HG02678 (cell line): ENCODE data around the gene KCNH3.
"Not testable (repeated sequence)": the region's sequence is repeated elsewhere in the genome, so short reads cannot be mapped to it uniquely, and the experiment has no call there.

Experiments
- ATAC-seq: cut with Tn5 transposase; IDR thresholded peaks from one replicate; pipeline ENCODE4 v1.9.1; 2021; ENCODE audit warnings: mild to moderate bottlenecking, moderate library complexity; ENCODE audit not compliant: unreplicated experiment

The KCNH3 gene, protein sequence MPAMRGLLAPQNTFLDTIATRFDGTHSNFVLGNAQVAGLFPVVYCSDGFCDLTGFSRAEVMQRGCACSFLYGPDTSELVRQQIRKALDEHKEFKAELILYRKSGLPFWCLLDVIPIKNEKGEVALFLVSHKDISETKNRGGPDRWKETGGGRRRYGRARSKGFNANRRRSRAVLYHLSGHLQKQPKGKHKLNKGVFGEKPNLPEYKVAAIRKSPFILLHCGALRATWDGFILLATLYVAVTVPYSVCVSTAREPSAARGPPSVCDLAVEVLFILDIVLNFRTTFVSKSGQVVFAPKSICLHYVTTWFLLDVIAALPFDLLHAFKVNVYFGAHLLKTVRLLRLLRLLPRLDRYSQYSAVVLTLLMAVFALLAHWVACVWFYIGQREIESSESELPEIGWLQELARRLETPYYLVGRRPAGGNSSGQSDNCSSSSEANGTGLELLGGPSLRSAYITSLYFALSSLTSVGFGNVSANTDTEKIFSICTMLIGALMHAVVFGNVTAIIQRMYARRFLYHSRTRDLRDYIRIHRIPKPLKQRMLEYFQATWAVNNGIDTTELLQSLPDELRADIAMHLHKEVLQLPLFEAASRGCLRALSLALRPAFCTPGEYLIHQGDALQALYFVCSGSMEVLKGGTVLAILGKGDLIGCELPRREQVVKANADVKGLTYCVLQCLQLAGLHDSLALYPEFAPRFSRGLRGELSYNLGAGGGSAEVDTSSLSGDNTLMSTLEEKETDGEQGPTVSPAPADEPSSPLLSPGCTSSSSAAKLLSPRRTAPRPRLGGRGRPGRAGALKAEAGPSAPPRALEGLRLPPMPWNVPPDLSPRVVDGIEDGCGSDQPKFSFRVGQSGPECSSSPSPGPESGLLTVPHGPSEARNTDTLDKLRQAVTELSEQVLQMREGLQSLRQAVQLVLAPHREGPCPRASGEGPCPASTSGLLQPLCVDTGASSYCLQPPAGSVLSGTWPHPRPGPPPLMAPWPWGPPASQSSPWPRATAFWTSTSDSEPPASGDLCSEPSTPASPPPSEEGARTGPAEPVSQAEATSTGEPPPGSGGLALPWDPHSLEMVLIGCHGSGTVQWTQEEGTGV

DNA sequence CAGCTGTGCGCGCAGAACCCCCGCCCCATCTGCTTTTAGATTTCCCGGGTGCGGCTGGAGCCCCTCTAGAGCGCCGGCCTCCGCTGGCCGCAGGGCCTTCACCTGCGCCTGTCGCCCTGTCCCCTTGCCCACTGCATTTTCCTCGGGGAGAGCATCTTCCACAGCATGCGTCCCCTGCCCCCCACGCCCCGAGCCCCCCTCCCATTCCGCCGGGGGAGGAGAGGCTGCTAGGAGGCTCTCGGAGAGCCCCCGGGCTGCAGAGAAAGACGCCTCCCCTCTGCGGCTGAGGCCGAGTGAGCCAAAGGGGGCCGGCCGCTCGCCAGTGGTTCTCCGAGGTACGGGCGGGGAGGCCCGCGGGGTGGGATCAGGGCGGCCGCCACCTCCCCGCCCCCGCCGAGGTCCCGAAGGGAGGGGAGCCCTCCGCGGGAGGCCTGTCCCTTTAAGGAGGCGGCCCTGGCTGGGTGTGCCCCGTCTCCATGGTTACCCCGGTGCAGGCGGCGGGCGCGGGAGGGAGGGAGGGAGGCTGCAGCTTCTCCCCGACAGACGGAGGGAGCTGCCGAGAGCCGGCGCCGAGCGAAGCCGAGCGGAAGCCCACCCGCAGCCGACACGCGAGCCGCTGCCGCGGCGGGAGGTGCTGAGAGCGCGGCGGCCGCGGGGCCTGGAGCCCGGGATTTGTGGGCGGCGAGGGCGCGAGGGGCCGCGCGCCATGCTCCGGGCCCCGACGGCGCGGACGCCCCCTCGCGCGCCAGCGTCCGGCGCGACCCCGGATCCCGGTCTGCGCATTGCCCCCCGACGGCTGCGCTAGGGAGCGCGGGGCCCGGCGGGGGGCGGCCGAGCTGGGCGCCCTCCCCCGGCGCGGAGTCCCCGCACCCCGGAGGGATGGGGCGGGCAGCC is at the start of gene KCNH3:
Gene KCNH3, plus strand, starts transcription at position 521 of the 894 bp plus-strand sequence. CDS start 387 bp downstream, outside the sequence.
- peak; percentile 56 for ATAC-seq

DNA sequence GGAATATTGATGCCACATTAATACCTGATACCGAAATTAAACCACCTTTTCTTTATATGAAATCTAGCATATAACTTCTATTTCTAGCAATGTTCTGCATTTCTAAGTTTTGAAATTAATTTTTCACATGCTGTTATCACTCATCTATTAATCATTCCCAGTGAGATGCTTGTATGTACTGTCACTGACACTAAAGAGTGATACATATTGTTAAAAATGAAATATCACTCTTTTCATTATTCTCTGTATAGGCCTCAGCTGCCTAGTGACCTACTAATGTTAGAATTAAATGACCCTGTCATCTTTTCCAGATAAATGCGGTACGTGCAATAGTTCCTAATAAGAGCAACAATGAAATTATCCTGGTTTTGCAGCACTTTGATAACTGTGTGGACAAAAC is 49.7 kb upstream of the KCNH3 start:
- no peak for ATAC-seq

DNA sequence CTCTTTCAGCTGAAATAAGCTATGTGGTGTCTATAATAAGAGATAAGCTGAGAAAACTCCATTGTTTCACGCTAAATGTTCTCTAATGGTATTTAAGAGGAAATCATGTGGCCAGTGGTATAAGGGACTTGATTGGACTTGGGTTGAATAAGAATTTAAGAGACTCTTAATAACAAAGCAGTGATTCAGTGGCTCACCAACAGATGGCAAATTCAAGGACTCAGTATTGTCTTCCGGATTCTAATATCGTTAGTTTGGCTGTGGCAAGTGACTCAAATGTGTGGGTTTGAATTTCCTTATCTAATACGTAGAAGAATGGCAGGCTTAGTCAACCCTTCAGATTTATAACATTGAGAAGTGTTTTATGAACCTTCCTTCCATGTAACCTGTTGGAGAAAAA is 49.1 kb upstream of the KCNH3 start:
- no peak for ATAC-seq

DNA sequence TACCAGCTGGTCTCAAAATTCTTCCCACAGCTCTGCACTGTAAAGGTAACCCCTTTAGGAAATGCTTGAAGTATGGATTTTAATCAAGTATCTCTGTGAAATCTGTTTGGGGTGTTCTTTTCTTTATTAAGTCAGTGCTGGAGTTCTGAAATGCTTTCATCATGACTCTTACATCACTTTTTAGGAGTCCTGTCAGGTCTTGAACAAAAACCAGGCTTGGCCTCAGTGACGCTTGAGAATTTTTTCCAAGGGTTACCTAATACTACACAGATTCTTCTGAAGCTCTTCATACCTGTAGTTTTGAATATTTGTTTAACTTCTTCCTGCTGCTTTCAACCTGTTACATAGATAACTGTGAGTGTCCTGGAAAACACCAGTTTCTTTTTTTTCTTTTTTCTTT is 47.0 kb upstream of the KCNH3 start:
- ATAC-seq = no peak

DNA sequence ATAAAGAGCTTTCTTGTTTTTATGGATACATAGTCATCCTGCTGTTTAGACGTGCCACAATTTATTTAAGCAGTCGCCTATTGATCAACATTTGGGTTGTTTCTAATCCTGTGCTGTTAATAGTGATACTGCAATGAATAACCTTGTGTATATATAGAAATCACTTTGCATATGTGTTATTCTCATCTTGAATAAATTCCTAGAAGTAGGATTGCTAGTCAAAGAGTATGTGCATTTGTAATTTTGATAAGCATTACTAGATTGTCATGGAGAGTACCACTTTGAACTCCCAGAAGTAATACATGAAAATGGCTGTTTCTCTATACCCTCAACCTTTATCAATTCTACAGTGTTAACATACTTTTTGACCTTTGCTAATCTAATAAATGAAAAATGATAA is 44.9 kb upstream of the KCNH3 start:
- no peak for ATAC-seq

DNA sequence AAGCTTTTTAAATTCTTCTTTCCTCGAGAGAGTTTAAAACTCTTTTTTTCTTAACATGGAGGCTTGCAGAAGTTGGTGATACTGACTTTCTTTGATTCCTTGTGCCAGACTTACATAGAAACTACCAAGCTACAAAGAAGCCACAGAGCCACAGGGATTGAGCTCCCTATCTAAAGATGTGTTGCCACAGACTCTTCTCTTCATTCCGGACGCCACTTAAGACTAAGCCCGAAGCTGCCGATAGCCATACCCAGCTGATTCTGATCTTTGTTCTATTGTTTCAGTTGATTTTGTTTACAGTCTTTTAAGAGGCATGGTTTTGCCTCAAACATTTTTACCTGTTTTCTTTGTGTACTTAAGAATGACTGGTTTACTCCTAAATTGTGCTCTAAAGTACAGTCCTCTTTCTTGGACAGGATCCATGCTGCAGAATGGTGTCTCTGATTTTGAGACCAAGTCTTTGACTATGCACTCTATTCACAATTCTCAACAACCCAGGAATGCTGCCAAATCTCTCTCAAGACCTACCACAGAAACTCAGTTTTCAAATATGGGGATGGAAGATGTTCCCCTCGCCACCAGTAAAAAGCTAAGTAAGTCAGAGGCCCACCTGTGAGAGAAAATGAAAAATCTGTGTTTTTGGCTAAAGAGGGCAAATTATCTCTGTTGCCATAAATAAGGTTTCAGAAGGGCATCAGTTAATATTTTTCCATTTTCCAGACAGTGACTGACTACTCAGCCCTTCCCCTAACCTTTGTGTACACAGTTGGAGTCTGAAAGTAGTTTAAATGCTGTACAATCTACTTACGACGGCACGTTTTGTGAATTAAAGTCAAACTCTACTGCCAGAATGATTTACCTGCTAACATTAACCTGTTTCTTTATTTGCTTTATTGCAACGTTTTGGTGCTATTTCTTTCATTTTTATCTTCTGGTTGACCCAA is 42.1 kb upstream of the KCNH3 start:
- ATAC-seq = no peak

DNA sequence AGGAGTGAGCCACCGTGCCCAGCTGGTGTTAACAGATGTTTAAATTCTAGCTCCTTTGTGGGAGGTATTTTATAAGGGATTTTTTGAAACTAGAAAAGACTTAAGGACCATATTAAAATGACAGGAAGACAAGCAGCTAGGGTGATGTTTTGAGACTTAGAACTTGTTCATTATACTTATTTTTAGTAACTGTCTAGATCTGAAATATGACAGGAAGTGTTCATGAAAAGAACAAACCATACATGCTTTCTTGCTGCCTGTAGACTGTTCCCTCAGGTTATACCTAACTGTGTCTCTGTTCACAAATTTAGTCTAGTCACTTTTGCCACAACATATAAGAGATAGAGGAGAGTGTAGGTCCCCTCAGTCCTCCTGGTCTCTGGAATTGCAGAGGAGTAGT is 36.9 kb upstream of the KCNH3 start:
- ATAC-seq = no peak

DNA sequence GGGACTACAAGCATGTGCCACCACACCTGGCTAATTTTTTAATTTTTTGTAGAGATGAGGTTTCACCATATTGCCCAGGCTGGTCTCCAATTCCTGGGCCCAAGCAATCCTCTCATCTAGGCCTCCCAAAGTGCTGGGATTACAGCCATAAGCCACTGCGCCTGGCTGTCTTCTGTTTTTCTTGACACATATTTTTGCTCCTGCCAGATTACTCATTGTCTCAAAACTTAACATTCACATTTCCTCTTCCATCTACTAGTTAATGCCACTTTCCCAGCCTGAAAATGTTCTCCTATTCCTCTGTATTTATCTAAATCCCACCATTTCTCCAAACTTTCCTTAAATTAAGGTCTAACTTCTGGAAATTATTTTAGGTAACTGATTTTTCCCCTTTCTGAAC is 36.2 kb upstream of the KCNH3 start:
- no peak for ATAC-seq

DNA sequence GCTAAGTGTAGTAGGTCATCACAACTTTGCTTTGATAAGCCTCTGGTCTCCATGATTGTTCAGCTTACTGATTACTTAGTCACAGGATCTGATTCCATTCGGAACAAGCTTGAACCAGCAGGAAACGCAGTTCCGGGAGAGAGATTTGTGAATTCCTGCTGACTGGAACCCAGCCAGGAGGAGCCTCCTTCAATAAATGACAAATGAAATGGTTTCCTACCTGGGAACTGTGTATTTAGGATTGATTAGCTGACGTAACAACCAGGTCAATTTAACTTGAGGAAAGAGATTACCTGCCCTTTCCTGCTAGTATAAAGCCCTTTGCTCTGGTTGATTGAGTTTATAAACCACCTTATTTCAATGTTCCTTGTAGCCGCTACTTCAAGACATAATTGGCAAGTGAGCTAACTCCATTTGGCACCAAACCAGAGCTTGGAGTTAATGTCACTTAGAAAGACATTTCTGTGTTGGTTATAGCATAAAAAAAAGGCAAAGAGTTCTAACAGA is 35.1 kb upstream of the KCNH3 start:
- no peak for ATAC-seq

DNA sequence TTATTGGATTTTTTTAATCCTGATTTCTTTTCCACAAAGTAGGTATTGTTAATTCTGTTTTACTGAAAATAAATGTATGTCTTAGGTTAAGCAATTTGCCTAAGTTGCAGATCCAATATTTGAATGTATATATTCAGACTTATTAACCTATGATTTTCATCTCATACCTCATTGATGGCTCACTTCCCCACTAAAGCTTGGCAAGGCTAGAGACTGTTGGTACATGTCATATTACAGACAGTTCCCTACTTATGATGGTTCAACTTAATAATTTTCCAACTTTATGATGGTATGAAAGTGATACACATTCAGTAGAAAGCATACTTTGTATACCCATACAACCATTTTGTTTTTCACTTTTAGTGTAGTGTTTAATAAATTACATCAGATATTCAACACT is 33.2 kb upstream of the KCNH3 start:
- ATAC-seq = no peak

DNA sequence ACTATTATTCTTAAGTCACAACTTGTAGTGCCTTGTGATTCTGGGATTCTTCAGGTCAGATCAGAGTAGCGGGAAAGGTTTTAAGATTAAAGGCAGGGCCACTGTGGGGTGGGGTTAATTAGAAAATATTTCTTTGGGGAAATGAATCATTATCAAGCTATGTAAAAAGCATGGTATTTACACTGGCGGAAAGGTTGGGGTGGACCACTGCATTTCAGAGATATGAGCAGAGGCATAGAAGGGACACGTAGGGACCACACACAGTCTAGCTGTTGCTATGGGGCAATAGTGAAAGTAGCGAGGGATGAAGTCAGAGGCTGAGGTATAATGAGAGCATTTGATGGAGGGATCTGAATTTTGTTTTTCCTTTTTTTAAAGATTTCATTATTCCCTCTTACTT is 31.7 kb upstream of the KCNH3 start:
- no peak for ATAC-seq

DNA sequence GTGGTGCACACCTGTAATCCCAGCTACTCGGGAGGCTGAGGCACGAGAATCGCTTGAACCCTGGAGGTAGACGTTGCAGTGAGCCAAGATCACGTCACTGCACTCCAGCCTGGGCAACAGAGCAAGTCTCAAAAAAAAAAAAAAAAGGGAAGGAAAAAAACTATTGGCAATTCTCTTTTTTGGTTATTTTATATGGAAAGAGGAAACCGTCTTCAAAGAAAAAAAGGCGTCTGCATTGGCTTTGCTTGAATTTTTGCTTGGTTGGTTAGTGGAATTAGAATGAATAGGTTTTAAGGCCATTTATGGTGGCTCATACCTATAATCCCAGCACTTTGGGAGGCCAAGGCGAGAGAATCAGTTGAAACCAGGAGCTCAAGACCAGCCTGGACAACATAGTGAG is 29.1 kb upstream of the KCNH3 start:
- not testable (repeated sequence) for ATAC-seq

DNA sequence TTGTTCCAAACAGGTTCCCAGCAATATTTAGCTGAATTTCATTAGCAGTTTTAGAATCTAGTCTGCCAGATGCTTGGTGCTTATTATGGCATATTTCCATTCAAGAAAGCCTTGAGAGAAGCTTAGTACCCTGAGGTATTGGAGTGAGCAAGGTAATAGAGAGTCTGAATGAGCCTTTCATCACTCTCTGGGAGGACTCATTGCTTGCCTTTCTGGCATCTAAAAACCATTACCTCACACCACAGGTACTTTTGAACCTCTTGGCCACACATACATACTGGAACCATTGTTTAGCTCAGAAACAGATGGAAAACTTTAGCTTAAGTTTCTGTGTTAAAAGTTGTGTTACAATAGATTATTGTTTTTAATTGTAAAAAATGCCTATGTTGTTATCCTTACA is 27.4 kb upstream of the KCNH3 start:
- no peak for ATAC-seq

DNA sequence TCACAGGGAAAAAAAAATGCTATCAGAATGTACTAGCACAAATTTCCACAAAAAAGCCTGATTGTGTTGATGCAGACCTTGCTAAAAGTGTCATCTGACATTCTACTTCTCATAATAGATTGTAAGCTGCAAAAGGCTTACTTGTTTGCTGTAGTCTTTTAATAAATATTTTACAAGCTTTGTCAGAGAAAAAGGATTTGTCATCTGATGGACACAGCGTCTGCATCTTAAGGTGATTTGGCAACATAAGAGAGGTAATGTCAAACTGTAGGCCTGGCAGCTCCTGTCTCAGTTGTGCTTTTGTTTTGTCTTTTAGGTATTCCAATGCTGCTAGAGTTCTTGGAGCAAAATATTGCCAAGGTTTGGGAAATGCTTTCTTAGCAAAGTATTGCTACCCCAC is 26.3 kb upstream of the KCNH3 start:
- ATAC-seq = no peak

DNA sequence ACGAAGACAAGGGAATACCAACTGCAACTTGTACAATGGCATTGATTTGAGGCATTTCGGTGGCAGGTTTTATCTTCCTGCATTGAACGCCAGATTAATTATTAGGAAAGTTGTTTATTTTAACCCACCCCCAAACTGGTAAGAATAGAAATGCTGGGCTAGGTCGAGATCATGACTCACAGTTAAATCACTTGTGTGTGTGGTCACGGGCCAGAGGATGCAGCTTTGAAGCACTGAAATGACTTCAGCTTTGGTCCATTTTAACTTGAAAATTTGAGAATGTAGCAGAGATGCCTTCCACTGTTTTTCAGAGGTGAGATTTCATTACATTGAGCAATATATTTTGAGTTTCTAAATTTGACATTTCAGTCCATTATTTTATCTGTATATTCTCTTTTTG is 23.6 kb upstream of the KCNH3 start:
- no peak for ATAC-seq

DNA sequence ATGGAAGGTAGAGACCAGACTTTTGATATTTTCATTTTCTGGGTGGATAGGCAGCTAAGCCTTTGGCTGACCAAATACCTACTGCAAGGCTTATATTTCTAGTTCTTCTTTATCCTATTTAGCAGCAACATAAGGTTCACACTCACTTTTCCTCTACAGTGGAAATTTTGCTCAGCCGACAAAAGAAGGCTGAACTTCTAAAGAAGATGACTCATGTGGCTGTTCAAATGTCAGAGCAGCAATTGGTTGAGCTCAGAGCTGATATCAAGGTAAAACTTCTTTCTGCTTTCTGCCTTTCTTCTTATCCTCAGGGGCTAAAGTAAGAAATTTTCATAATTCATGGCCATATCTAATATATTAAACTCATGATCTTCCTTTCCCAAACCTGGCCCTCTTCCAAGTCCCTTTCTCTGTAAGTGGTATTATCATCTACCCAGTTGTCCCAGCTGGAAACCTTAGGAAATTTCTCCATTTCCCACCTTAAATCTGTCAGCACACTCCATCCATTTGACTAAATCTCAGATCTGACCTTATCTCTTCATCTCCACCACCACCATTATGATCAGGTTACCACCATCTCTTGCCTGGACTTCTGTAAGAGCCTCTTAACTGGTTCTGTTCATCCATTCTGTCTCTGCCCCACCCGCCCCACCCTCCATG is 19.8 kb upstream of the KCNH3 start:
- ATAC-seq = no peak

DNA sequence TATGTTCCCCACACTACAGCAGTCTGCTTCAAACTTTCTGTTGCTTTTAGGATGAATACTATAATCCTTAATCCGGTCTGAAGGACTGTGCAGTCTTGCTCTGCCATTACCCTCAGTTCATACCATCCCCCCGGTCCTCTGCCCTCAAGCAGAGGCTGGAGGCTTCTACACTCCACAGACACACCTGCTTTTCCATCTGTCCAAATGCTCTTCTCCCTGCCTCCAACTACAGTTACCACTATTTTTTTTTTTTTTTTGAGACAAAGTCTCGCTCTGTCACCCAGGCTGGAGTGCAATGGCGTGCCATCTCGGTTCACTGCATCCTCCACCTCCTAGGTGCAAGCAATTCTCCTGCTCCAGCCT is 19.3 kb upstream of the KCNH3 start:
- no peak for ATAC-seq

DNA sequence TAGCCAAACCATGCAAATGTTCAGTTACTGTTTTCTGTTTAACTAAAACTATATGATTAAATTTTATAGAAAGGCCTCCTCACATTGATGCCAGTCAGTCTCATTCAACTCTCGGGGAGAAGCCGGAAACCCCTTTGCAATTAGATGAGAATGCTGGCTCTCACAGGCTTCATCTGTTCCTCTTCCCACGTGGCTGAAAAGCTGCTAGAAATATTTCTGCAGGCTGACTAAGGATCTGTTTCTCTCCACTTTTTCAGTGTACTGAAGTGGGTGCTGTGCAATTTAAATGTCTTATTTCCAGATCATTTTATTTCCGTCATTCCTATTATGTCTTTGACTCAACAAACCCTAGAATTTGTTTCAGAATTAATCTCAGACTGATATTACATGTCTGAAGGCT is 17.4 kb upstream of the KCNH3 start:
- no peak for ATAC-seq
